HCT116 (cell line): ENCODE results near the gene ELANE. TPM values are rescaled to one million over a fixed set of nuclear protein-coding genes. Genes with fewer than 3 reads are reported as not detected.
A peak's percentile ranks its signal among the peaks of the same experiment; 100 is the strongest.

Experiments used
- ATAC-seq: fragments of 200-7000 bp; cut with Tn5 transposase; 2 replicates; pipeline ENCODE4 v1.9.1; 2020; ENCODE audit warnings: mild to moderate bottlenecking, moderate library complexity
- BruUV-seq: library from RNA; stranded (reverse); fragments of 400-500 nt; replicated peaks from 2 replicates; lab custom pipeline; 2021; lab: Mats Ljungman, UMichigan
- CTCF ChIA-PET: fragments of 300-600 bp; sonication (Branson Sonifier 250); formaldehyde crosslinking; loops from one replicate; lab custom pipeline; 2021; ENCODE audit warnings: antibody characterized with exemption; lab: Charles Lee
- POLR2A ChIA-PET: fragments of 300-600, 350-600 bp; sonication (Branson Sonifier 250); formaldehyde crosslinking; loops from one replicate; lab custom pipeline; 2021; ENCODE audit warnings: antibody characterized with exemption; lab: Charles Lee
- RAD21 ChIA-PET, 2 experiments: fragments of 300-600 bp; sonication (Branson Sonifier 250); formaldehyde crosslinking; loops; one replicate each; lab custom pipeline; 2023; ENCODE audit warnings: low total read pairs in 2 of 2; ENCODE audit not compliant: uncharacterized antibody in 2 of 2, unreplicated experiment in 2 of 2, low non-redundant PET in 1 of 2; lab: Charles Lee
- DNase-seq: peaks from one replicate; pipeline ENCODE4 v3.0.0-alpha.2; 2010; ENCODE audit warnings: low read depth, low spot score
- H2AFZ ChIP-seq: fragments of 200-600 bp; shearing (Covaris generic), sonication (generic); 2 replicates; pipeline ENCODE4 v1.6.1; 2017; ENCODE audit warnings: low read depth, mixed run types, mixed read lengths, antibody characterized with exemption, low read length; ENCODE audit not compliant: poor library complexity, severe bottlenecking
- H3K27ac ChIP-seq: 2 replicates; pipeline ENCODE4 v1.5.1; 2012; ENCODE audit warnings: low read depth, low read length
- H3K27me3 ChIP-seq: fragments of 200-600 bp; sonication (generic); 2 replicates; pipeline ENCODE4 v1.6.1; 2016; ENCODE audit warnings: mixed run types, low read length, mixed read lengths; ENCODE audit not compliant: insufficient read depth
- H3K36me3 ChIP-seq, 2 experiments: fragments of 200-500 bp in 1 of 2; fragments of 200-600 bp in 1 of 2; sonication (Bioruptor generic) in 1 of 2; sonication (generic) in 1 of 2; 2 replicates each; pipeline versions ENCODE4 v1.5.1 to v1.6.1; 2014 to 2016; ENCODE audit warnings: low read length in 2 of 2, inconsistent platforms in 1 of 2, mixed read lengths in 1 of 2, mixed run types in 1 of 2; ENCODE audit not compliant: insufficient read depth in 2 of 2, control insufficient read depth in 1 of 2
- H3K4me1 ChIP-seq, 2 experiments: fragments of 200-600 bp in 1 of 2; sonication (generic) in 1 of 2; 2 replicates each; pipeline versions ENCODE4 v1.5.1 to v1.6.1; 2012 to 2017; ENCODE audit warnings: low read length in 2 of 2, inconsistent platforms in 1 of 2, mild to moderate bottlenecking in 1 of 2, mixed read lengths in 1 of 2, mixed run types in 1 of 2, moderate library complexity in 1 of 2; ENCODE audit not compliant: insufficient read depth in 2 of 2, control insufficient read depth in 1 of 2
- H3K4me2 ChIP-seq: fragments of 200-600 bp; sonication (generic); 2 replicates; pipeline ENCODE4 v1.6.1; 2017; ENCODE audit warnings: mixed run types, low read length, mixed read lengths
- H3K4me3 ChIP-seq, 2 experiments: fragments of 200-600 bp in 1 of 2; sonication (generic) in 1 of 2; replicated peaks in 1 of 2; 2 replicates each; pipeline ENCODE4 v1.5.1; 2011 to 2016; ENCODE audit warnings: low read length in 2 of 2, control low read depth in 1 of 2, low read depth in 1 of 2, mild to moderate bottlenecking in 1 of 2, mixed read lengths in 1 of 2, mixed run types in 1 of 2
- H3K79me2 ChIP-seq: fragments of 200-600 bp; sonication (generic); 2 replicates; pipeline ENCODE4 v1.6.1; 2017; ENCODE audit warnings: mild to moderate bottlenecking, mixed run types, low read length, moderate library complexity, mixed read lengths; ENCODE audit not compliant: insufficient read depth
- H3K9ac ChIP-seq: fragments of 200-600 bp; sonication (generic); 2 replicates; pipeline ENCODE4 v1.6.1; 2016; ENCODE audit warnings: low read length, mixed read lengths
- H3K9me2 ChIP-seq: fragments of 200-600 bp; sonication (generic), shearing (Covaris generic); 2 replicates; pipeline ENCODE4 v1.6.1; 2017; ENCODE audit warnings: mixed run types, mild to moderate bottlenecking, moderate library complexity; ENCODE audit not compliant: insufficient read depth
- H3K9me3 ChIP-seq, 2 experiments: fragments of 200-500 bp in 1 of 2; fragments of 200-600 bp in 1 of 2; sonication (Bioruptor generic) in 1 of 2; sonication (generic) in 1 of 2; 2 replicates each; pipeline ENCODE4 v1.6.1; 2014 to 2017; ENCODE audit warnings: low read length in 2 of 2, mixed read lengths in 2 of 2, inconsistent platforms in 1 of 2, low read depth in 1 of 2, mild to moderate bottlenecking in 1 of 2, mixed run types in 1 of 2, moderate library complexity in 1 of 2; ENCODE audit not compliant: control insufficient read depth in 1 of 2, insufficient read depth in 1 of 2
- H4K20me1 ChIP-seq: fragments of 200-600 bp; sonication (generic), shearing (Covaris generic); 2 replicates; pipeline ENCODE4 v1.6.1; 2017; ENCODE audit warnings: mixed run types, mild to moderate bottlenecking, moderate library complexity; ENCODE audit not compliant: insufficient read depth
- POLR2A ChIP-seq: IDR thresholded peaks from 2 replicates; pipeline ENCODE4 v1.7.0; 2011; ENCODE audit warnings: borderline replicate concordance; ENCODE audit not compliant: insufficient read depth, insufficient read length; ENCODE audit errors: extremely low read depth
- POLR2AphosphoS5 ChIP-seq: IDR thresholded peaks from 2 replicates; pipeline ENCODE4 v1.6.1; 2011; ENCODE audit warnings: mild to moderate bottlenecking, low read depth, low read length, moderate library complexity
- REST ChIP-seq: IDR thresholded peaks from 2 replicates; pipeline ENCODE4 v1.6.1; 2012; ENCODE audit warnings: low read depth
- SRF ChIP-seq: IDR thresholded peaks from 2 replicates; pipeline ENCODE4 v1.6.1; 2012; ENCODE audit warnings: low read depth
- intact Hi-C: fragments of 100-400 bp; cut with micrococcal nuclease; formaldehyde crosslinking; loops from 2 replicates; pipeline ENCODE4 v1.10.0; 2022
- total RNA-seq: library from RNA; stranded (reverse); gene quantifications from one replicate; pipeline ENCODE4 v1.2.1, GENCODE V29; 2021; ENCODE audit not compliant: unreplicated experiment

ELANE gene
- total RNA-seq, 1 experiment from 2014 or later = not detected

- TF ChIP-seq POLR2AphosphoS5 = no peak; the same call in 1 of the 2 replicates
- no peak for TF ChIP-seq SRF
Measured at GRCh38 chr19:867855-868457, 15.9 kb downstream of the ELANE start (continued).

GRCh38 chr19:868458-869244 lies 16.5 kb downstream of the ELANE start:
- Histone ChIP-seq H3K9me2 (no peaks in the 10 kb centered on the region), H3K9ac (peak overlapping the region; percentile 62), H2AFZ (no peak overlapping the region), H3K4me2 (peak overlapping the region; percentile 53), H3K79me2 (no peaks in the 10 kb centered on the region), H3K4me1 (peaks cover 19 to 33% of the 10 kb centered on the region in 2 experiments), H3K27me3 (no peaks in the 10 kb centered on the region), H3K27ac (peak overlapping the region; percentile 79), H3K9me3 (no peaks in the 10 kb centered on the region), H3K4me3 (no peak overlapping the region), H3K36me3 (peaks cover 5 to 15% of the 10 kb centered on the region in 2 experiments; a peak in 2 of 4 replicates), H4K20me1 (no peaks in the 10 kb centered on the region)
- no TSS peak for BruUV-seq
- DNase-seq = no peak
- POLR2A ChIA-PET = no interaction called here
- intact Hi-C loops = no loop called here
- RAD21 ChIA-PET = no interaction called here
- CTCF ChIA-PET = no interaction called here
- TF ChIP-seq POLR2A (peak; percentile 50), REST (no peak)
- 0 out of 2 replicates have a peak, but pooled peaks have one; percentile 1 for ATAC-seq
